ENCODE data around the gene SEC61A2.

SEC61A2 gene

GRCh38 chr10:12200850-12201249 is 71.4 kb downstream of the SEC61A2 start:
- H3K27ac ChIP-seq, result no peak overlapping the region
- TF ChIP-seq, protein P1, sequence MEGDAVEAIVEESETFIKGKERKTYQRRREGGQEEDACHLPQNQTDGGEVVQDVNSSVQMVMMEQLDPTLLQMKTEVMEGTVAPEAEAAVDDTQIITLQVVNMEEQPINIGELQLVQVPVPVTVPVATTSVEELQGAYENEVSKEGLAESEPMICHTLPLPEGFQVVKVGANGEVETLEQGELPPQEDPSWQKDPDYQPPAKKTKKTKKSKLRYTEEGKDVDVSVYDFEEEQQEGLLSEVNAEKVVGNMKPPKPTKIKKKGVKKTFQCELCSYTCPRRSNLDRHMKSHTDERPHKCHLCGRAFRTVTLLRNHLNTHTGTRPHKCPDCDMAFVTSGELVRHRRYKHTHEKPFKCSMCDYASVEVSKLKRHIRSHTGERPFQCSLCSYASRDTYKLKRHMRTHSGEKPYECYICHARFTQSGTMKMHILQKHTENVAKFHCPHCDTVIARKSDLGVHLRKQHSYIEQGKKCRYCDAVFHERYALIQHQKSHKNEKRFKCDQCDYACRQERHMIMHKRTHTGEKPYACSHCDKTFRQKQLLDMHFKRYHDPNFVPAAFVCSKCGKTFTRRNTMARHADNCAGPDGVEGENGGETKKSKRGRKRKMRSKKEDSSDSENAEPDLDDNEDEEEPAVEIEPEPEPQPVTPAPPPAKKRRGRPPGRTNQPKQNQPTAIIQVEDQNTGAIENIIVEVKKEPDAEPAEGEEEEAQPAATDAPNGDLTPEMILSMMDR (conservative IDR thresholded peaks at IDR 0.05), result no peak

- no peak overlapping the region for H3K27ac ChIP-seq
Measured at GRCh38 chr10:12201543-12201942, 72.1 kb downstream of the SEC61A2 start.

GRCh38 chr10:12202226-12202625 is 72.7 kb downstream of the SEC61A2 start:
- TF ChIP-seq, protein P1 (conservative IDR thresholded peaks at IDR 0.05), result no peak

More at GRCh38 chr10:12201543-12201942, 72.1 kb downstream of the SEC61A2 start:
- TF ChIP-seq, protein P1 (conservative IDR thresholded peaks at IDR 0.05), result no peak

GRCh38 chr10:12205082-12205481 is 75.6 kb downstream of the SEC61A2 start:
- H3K27ac ChIP-seq, result no peak overlapping the region
- TF ChIP-seq, protein P1 (conservative IDR thresholded peaks at IDR 0.05), result no peak

More at GRCh38 chr10:12202226-12202625, 72.7 kb downstream of the SEC61A2 start:
- no peak overlapping the region for H3K27ac ChIP-seq

DNA sequence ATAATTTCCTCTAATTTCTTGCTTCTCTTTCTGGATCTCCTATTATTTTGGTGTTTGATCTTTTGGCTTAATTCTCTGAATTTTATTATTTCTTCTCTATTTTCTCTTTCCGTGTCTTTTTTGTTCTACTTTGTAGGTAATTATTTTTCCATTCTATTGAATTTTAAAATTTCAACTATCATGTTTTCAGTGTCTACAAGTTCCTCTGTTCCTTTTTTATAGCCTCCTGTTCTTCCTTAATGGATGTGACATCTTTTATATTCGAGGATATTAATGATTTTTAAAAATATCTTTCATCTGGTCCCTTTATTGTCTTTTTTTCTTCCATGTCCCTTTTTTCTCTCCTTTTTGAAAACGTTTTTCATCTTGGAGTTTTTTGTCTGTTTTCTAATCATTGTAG is 77.6 kb downstream of the SEC61A2 start:
- H3K27ac ChIP-seq, result no peak overlapping the region
- TF ChIP-seq, protein P1 (conservative IDR thresholded peaks at IDR 0.05), result no peak

DNA sequence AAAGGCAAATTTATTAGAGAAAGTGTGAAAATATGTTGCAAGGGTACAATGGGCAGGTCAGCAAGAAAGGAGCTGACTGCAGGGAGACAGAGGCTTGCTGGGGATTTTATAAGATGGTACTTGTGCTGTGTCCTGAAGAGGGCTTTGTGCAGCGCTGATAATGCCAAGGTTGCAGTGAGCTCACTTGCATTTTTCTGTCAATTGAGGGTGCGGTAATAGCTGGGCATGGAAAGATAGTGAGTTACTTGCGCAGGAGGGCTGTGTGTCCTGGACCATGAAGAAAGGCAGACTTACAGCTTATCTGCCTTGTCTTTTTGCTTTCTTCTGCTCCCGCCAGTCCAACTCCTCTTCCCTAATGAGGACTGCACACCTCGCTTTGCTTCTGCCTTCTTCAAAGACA is 79.0 kb downstream of the SEC61A2 start:
- TF ChIP-seq, protein P1 (conservative IDR thresholded peaks at IDR 0.05), result no peak
- H3K27ac ChIP-seq, result no peak overlapping the region

- peak overlapping the region; percentile 24 for H3K27ac ChIP-seq
- TF ChIP-seq, protein P1 (conservative IDR thresholded peaks at IDR 0.05), result no peak
Measured at GRCh38 chr10:12212454-12212853, 83.0 kb downstream of the SEC61A2 start.
